Measurements from ENCODE around the gene ZBTB25.

The ZBTB25 gene

GRCh38 chr14:64475585-64476273 lies 27.9 kb downstream of the ZBTB25 start:
- H3K4me3 ChIP-seq (replicated peaks; ENCODE audit: low read depth, low read length), result no peak overlapping the region
- DNase-seq (ENCODE audit: extremely low read depth, low read depth), result no peak
- TF ChIP-seq, protein P1, sequence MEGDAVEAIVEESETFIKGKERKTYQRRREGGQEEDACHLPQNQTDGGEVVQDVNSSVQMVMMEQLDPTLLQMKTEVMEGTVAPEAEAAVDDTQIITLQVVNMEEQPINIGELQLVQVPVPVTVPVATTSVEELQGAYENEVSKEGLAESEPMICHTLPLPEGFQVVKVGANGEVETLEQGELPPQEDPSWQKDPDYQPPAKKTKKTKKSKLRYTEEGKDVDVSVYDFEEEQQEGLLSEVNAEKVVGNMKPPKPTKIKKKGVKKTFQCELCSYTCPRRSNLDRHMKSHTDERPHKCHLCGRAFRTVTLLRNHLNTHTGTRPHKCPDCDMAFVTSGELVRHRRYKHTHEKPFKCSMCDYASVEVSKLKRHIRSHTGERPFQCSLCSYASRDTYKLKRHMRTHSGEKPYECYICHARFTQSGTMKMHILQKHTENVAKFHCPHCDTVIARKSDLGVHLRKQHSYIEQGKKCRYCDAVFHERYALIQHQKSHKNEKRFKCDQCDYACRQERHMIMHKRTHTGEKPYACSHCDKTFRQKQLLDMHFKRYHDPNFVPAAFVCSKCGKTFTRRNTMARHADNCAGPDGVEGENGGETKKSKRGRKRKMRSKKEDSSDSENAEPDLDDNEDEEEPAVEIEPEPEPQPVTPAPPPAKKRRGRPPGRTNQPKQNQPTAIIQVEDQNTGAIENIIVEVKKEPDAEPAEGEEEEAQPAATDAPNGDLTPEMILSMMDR (IDR thresholded peaks at IDR 0.05; ENCODE audit: low read depth, low read length, missing control alignments), result no peak

GRCh38 chr14:64474698-64475097 lies 28.9 kb downstream of the ZBTB25 start:
- no peak overlapping the region for H3K4me3 ChIP-seq (replicated peaks; ENCODE audit: low read depth, low read length)
- TF ChIP-seq, protein P1 (IDR thresholded peaks at IDR 0.05; ENCODE audit: low read depth, low read length, missing control alignments), result no peak
- DNase-seq (ENCODE audit: extremely low read depth, low read depth), result no peak

DNA sequence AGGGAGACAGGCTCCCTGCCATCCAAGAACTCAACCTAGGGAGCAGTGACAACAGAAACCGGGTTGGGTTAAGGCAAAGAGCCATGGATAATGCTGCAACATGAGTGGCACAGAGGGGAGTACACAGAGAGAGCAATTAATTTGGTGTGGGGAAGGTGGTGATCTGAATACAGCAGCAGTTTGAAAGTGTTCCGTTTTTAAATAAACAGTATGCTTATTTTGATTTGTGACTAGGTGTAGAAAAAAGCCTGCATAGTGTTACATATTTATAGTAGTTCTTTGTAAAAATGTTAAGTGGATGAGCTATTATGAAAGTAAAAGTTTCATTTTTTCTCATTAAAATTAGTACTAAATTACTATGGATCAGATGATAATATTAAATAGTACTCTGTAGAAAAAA lies 29.6 kb downstream of the ZBTB25 start:
- TF ChIP-seq, protein P1 (IDR thresholded peaks at IDR 0.05; ENCODE audit: low read depth, low read length, missing control alignments), result no peak
- no peak overlapping the region for H3K4me3 ChIP-seq (replicated peaks; ENCODE audit: low read depth, low read length)
- DNase-seq (ENCODE audit: extremely low read depth, low read depth), result no peak

DNA sequence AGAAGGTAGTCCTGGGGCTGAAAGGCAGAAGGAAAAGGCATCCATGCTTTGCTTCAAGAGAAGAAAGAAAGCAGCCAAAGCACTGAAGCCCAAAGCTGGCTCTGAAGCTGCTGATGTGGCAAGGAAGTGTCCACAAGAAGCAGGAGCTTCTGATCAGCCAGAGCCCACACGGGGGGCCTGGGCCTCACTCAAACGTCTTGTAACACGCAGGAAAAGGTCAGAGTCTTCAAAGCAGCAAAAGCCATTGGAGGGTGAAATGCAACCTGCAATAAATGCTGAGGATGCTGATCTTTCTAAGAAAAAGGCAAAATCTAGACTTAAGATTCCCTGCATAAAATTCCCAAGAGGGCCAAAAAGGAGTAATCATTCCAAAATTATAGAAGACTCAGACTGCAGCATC lies 35.2 kb downstream of the ZBTB25 start:
- TF ChIP-seq, protein P1 (IDR thresholded peaks at IDR 0.05; ENCODE audit: low read depth, low read length, missing control alignments), result no peak
- no peak overlapping the region for H3K4me3 ChIP-seq (replicated peaks; ENCODE audit: low read depth, low read length)
- DNase-seq (ENCODE audit: extremely low read depth, low read depth), result no peak

DNA sequence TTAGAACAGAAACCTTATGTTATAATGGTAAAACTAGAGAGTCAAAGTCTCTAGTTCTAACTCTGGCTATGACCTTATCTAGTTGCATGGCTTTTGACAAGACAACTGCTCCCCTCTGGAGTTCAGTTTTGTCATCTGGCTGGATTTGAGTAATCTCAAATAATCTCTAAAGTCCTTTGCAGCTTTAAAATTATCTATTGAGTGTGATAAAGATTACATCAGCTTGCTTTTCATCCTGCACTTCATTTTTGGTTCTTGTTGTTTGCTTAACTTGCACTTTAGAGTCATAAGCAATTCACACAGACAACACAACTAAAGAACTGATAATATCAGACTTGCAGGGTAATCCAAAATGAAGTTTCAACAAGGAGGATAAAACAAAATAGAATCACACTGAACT lies 36.1 kb downstream of the ZBTB25 start:
- TF ChIP-seq, protein P1 (IDR thresholded peaks at IDR 0.05; ENCODE audit: low read depth, low read length, missing control alignments), result no peak
- no peak overlapping the region for H3K4me3 ChIP-seq (replicated peaks; ENCODE audit: low read depth, low read length)
- no peak for DNase-seq (ENCODE audit: extremely low read depth, low read depth)

DNA sequence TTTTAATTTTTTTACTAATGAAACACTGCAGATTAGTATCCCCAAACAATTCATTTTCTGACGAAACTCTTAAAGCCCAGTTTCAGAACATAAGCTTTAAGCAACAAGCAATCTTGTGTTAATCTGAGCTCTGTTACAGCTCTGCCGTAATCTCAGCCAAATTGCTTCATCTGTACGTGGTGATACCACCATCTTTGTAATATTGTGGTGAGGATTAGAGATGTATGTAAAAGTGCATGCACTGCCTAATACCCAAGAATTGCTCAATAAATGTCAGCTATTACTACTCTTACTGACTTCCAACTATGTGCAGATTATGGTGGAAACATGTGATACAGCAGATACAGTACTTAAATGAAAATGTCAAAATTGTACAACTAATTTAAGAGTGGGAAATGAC lies 36.5 kb downstream of the ZBTB25 start:
- TF ChIP-seq, protein P1 (IDR thresholded peaks at IDR 0.05; ENCODE audit: low read depth, low read length, missing control alignments), result no peak
- no peak for DNase-seq (ENCODE audit: extremely low read depth, low read depth)
- no peak overlapping the region for H3K4me3 ChIP-seq (replicated peaks; ENCODE audit: low read depth, low read length)
